Fibroblast of villous mesenchyme (primary cell): Measurements from ENCODE around the gene SKA3. TPM values are rescaled to one million over a fixed set of nuclear protein-coding genes. Genes with fewer than 3 reads are reported as not detected.

ENCODE experiments used
- DNase-seq: peaks from one replicate; pipeline ENCODE4 v3.0.0-alpha.2; 2010; ENCODE audit warnings: low read depth
- H3K4me3 ChIP-seq: 2 replicates; pipeline ENCODE4 v1.5.1; 2011; ENCODE audit warnings: low read depth, mild to moderate bottlenecking, low read length
- total RNA-seq: library from RNA; depleted of rRNA; stranded (reverse); fragments of >200 nt; gene quantifications from 2 replicates; pipeline ENCODE4 v1.2.3, GENCODE V29; 2012
- TF ChIP-seq, protein P1 (sequence below): IDR thresholded peaks from 2 replicates; pipeline ENCODE4 v1.5.1; 2012; ENCODE audit warnings: low read depth, mild to moderate bottlenecking, low read length; ENCODE audit not compliant: insufficient read depth

SKA3 gene
- total RNA-seq, 1 donor = 24.2 TPM

DNA sequence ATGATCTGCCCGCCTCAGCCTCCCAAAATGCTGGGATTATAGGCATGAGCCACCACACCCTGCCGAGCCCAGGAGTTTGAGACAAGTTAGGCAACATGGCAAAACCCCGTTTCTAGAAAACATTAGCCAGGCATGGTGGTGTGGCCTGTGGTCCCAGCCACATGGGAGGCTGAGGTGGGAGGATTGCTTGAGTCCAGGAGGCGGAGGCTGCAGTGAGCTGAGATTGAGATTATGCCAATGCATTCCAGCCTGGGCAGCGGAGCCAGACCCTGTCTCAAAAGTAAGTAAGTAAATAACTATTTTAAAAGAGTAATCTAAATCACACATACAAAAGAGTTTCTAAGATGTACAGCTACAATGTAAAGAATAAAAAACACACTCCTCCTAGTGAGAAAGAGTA is 41.9 kb downstream of the SKA3 start:
- TF ChIP-seq, protein P1, sequence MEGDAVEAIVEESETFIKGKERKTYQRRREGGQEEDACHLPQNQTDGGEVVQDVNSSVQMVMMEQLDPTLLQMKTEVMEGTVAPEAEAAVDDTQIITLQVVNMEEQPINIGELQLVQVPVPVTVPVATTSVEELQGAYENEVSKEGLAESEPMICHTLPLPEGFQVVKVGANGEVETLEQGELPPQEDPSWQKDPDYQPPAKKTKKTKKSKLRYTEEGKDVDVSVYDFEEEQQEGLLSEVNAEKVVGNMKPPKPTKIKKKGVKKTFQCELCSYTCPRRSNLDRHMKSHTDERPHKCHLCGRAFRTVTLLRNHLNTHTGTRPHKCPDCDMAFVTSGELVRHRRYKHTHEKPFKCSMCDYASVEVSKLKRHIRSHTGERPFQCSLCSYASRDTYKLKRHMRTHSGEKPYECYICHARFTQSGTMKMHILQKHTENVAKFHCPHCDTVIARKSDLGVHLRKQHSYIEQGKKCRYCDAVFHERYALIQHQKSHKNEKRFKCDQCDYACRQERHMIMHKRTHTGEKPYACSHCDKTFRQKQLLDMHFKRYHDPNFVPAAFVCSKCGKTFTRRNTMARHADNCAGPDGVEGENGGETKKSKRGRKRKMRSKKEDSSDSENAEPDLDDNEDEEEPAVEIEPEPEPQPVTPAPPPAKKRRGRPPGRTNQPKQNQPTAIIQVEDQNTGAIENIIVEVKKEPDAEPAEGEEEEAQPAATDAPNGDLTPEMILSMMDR = no peak
- no peak for DNase-seq
- no peak overlapping the region for H3K4me3 ChIP-seq

DNA sequence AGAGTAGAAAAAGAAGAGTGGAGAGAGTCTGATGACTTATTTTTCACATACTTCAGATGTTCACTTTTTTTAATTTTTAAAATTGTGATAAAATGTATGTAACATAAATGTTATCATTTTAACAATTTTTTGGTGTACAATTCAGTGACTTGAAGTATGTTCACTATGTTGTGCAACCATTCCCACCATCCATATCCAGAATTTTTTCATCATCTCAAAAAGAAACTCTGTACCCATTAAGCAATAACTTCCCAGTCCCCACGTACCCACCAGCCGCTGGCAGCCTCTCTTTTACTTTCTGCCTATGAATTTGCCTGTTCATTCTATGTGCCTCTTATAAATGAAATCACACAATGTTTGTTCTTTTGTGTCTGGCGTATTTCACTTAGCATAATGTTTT is 43.3 kb downstream of the SKA3 start:
- TF ChIP-seq, protein P1 = no peak
- no peak for DNase-seq
- H3K4me3 ChIP-seq = no peak overlapping the region

GRCh38 chr13:21130116-21130515 is 46.2 kb downstream of the SKA3 start:
- DNase-seq = no peak
- H3K4me3 ChIP-seq = no peak overlapping the region
- TF ChIP-seq, protein P1 = no peak

GRCh38 chr13:21124852-21125251 is 51.5 kb downstream of the SKA3 start:
- DNase-seq = peak; percentile 69
- TF ChIP-seq, protein P1 = no peak

DNA sequence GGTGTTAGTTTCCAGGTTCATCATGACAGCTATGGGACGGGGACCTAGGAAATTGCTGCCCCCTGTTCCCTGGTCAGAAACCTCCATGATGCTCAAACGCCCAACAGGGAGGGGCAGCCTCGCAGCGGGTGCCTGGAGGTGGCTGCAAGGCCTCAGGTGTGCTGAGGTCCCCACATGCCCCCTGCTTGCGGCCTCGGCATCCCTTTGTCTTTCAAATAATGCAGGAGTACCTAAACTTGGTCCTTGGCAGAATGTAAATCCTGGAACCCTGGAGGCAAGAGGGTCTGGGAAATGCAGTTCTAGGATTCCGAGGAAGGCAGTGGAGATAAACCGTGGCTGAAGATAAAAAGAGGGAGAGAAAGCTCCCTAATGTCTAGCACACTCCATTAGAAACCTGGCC is 52.4 kb downstream of the SKA3 start:
- TF ChIP-seq, protein P1 = no peak
- H3K4me3 ChIP-seq = no peak overlapping the region
- no peak for DNase-seq

More at GRCh38 chr13:21124852-21125251, 51.5 kb downstream of the SKA3 start:
- no peak overlapping the region for H3K4me3 ChIP-seq

- TF ChIP-seq, protein P1 = no peak
- DNase-seq = peak; percentile 64
- H3K4me3 ChIP-seq = no peak overlapping the region
Observed at GRCh38 chr13:21121616-21122015, 54.7 kb downstream of the SKA3 start.

DNA sequence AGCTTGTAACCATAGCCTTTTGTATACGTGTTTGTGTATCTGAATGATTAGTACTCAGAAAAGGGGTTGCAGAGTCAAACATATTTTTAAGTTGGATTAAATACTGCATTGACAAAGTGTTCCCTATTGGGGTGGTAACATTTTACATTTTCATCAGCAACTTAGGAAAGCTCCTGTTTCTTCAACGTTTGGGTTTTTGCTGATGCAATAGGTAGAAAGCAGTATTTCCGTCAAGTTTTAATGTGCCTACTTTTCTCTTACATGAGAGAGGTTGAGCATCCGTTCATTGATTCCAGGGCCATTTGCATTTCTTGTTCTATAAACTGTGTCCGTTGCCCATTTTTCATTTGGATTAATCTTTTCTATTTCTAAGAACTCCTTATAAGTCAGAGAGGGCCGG is 56.2 kb downstream of the SKA3 start:
- TF ChIP-seq, protein P1 = no peak
- no peak for DNase-seq
- H3K4me3 ChIP-seq = no peak overlapping the region
